ENCODE data around the gene LRP1. TPM values are rescaled to one million over a fixed set of nuclear protein-coding genes. Genes with fewer than 3 reads are reported as not detected.

The LRP1 gene
- total RNA-seq, 3 donors from 2014 or later (not counting 1 experiment from before 2014, with no cell fraction given), result 6.7 to 13.1 (median 9.5) TPM

GRCh38 chr12:57091638-57092528, 36.4 kb upstream of the LRP1 start:
- H3K4me3 Mint-ChIP-seq, result no peak overlapping the region

DNA sequence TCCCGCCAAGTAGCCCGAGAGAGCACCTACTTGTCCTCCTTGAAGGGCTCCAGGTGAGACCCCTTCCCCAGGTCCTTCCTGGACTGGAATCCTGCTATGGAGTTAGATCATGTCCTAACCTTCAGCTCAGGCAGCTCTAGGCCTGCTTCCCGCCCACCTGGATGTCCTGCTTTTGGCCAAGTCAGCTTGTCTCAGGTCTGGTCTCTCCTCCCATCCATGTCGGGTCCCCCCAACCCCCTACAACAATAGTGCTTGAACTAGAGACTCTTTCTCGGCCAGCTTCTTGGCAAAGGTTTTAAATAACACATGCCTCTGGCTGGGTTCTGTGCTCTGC, 35.8 kb upstream of the LRP1 start:
- Mint-ChIP-seq H3K36me3 (no peaks in the 10 kb centered on the region), H3K4me1 (peaks cover 20 to 32% of the 10 kb centered on the region in 2 donors), H3K4me3 (no peak overlapping the region), H3K27me3 (ENCODE audit: low read depth in 2 of 2) (no peaks in the 10 kb centered on the region), H3K9me3 (no peaks in the 10 kb centered on the region), H3K27ac (peak overlapping the region in 1 of 2 donors; percentile 45)
- no peak overlapping the region for H3K4me3 ChIP-seq (ENCODE audit: low read length)
- intact Hi-C loops (cut with micrococcal nuclease), result no loop called here
- no peak overlapping the region for H3K27ac ChIP-seq (ENCODE audit: low read length)
- TF ChIP-seq, protein P1, sequence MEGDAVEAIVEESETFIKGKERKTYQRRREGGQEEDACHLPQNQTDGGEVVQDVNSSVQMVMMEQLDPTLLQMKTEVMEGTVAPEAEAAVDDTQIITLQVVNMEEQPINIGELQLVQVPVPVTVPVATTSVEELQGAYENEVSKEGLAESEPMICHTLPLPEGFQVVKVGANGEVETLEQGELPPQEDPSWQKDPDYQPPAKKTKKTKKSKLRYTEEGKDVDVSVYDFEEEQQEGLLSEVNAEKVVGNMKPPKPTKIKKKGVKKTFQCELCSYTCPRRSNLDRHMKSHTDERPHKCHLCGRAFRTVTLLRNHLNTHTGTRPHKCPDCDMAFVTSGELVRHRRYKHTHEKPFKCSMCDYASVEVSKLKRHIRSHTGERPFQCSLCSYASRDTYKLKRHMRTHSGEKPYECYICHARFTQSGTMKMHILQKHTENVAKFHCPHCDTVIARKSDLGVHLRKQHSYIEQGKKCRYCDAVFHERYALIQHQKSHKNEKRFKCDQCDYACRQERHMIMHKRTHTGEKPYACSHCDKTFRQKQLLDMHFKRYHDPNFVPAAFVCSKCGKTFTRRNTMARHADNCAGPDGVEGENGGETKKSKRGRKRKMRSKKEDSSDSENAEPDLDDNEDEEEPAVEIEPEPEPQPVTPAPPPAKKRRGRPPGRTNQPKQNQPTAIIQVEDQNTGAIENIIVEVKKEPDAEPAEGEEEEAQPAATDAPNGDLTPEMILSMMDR (IDR thresholded peaks at IDR 0.05), result no peak
- peaks cover 27% of the 10 kb centered on the region for H3K36me3 ChIP-seq (ENCODE audit: control insufficient read depth, insufficient read depth, low read length)
- ATAC-seq (no peak), DNase-seq (no peak)
- H3K27me3 ChIP-seq (ENCODE audit: control insufficient read depth, insufficient read depth, low read length), result no peaks in the 10 kb centered on the region
- no peaks in the 10 kb centered on the region for H3K9me3 ChIP-seq (ENCODE audit: control insufficient read depth, insufficient read depth, low read length)
- H3K4me1 ChIP-seq (ENCODE audit: control insufficient read depth, insufficient read depth, low read length), result peaks cover 46% of the 10 kb centered on the region
- WGBS (ENCODE audit: insufficient coverage), result 95% methylated on average over 5 of the region's 5 CpGs

More at GRCh38 chr12:57091638-57092528, 36.4 kb upstream of the LRP1 start:
- intact Hi-C loops (cut with micrococcal nuclease), result no loop called here
- H3K9me3 Mint-ChIP-seq, result no peaks in the 10 kb centered on the region
- ATAC-seq (no peak), DNase-seq (no peak)
- WGBS (ENCODE audit: insufficient coverage), result 94% methylated on average over 25 of the region's 25 CpGs
- no peaks in the 10 kb centered on the region for H3K27me3 Mint-ChIP-seq (ENCODE audit: low read depth in 2 of 2)
- Histone ChIP-seq H3K27ac (ENCODE audit: low read length) (no peak overlapping the region), H3K4me1 (ENCODE audit: control insufficient read depth, insufficient read depth, low read length) (peaks cover 46% of the 10 kb centered on the region), H3K9me3 (ENCODE audit: control insufficient read depth, insufficient read depth, low read length) (no peaks in the 10 kb centered on the region), H3K36me3 (ENCODE audit: control insufficient read depth, insufficient read depth, low read length) (peaks cover 21% of the 10 kb centered on the region), H3K27me3 (ENCODE audit: control insufficient read depth, insufficient read depth, low read length) (no peaks in the 10 kb centered on the region), H3K4me3 (ENCODE audit: low read length) (no peak overlapping the region)
- H3K36me3 Mint-ChIP-seq, result no peaks in the 10 kb centered on the region
- TF ChIP-seq, protein P1 (IDR thresholded peaks at IDR 0.05), result no peak
- H3K4me1 Mint-ChIP-seq, result peaks cover 21 to 35% of the 10 kb centered on the region in 2 donors
- peak overlapping the region in 1 of 2 donors; percentile 45 for H3K27ac Mint-ChIP-seq

GRCh38 chr12:57092876-57093414, 35.3 kb upstream of the LRP1 start:
- WGBS (ENCODE audit: insufficient coverage), result 98% methylated on average over 4 of the region's 4 CpGs
- Mint-ChIP-seq H3K27ac (peak overlapping the region in 1 of 2 donors; percentile 90), H3K36me3 (no peaks in the 10 kb centered on the region), H3K9me3 (no peaks in the 10 kb centered on the region), H3K4me1 (peaks cover 18 to 29% of the 10 kb centered on the region in 2 donors), H3K27me3 (ENCODE audit: low read depth in 2 of 2) (no peaks in the 10 kb centered on the region), H3K4me3 (no peak overlapping the region)
- Histone ChIP-seq H3K4me1 (ENCODE audit: control insufficient read depth, insufficient read depth, low read length) (peaks cover 41% of the 10 kb centered on the region), H3K27ac (ENCODE audit: low read length) (no peak overlapping the region), H3K36me3 (ENCODE audit: control insufficient read depth, insufficient read depth, low read length) (peaks cover 32% of the 10 kb centered on the region), H3K27me3 (ENCODE audit: control insufficient read depth, insufficient read depth, low read length) (no peaks in the 10 kb centered on the region), H3K4me3 (ENCODE audit: low read length) (no peak overlapping the region), H3K9me3 (ENCODE audit: control insufficient read depth, insufficient read depth, low read length) (no peaks in the 10 kb centered on the region)
- no peak for DNase-seq
- intact Hi-C loops (cut with micrococcal nuclease), result loop anchor here (1.0 kb wide), 1 partner anchor 24 kb away; no protein-coding TSS in a partner anchor
- no peak for ATAC-seq
- TF ChIP-seq, protein P1 (IDR thresholded peaks at IDR 0.05), result no peak
